Hematopoietic multipotent progenitor cell treated with erythropoietin and hydrocortisone succinate and interleukin-3 and kit ligand, for 17 days (in vitro differentiated cells): ENCODE data around the gene HSF4.
A peak's percentile ranks its signal among the peaks of the same experiment; 100 is the strongest.

Experiments
- DNase-seq: peaks from one replicate; pipeline ENCODE4 v3.0.0-alpha.2; 2015; ENCODE audit warnings: low spot score

HSF4 gene

DNA sequence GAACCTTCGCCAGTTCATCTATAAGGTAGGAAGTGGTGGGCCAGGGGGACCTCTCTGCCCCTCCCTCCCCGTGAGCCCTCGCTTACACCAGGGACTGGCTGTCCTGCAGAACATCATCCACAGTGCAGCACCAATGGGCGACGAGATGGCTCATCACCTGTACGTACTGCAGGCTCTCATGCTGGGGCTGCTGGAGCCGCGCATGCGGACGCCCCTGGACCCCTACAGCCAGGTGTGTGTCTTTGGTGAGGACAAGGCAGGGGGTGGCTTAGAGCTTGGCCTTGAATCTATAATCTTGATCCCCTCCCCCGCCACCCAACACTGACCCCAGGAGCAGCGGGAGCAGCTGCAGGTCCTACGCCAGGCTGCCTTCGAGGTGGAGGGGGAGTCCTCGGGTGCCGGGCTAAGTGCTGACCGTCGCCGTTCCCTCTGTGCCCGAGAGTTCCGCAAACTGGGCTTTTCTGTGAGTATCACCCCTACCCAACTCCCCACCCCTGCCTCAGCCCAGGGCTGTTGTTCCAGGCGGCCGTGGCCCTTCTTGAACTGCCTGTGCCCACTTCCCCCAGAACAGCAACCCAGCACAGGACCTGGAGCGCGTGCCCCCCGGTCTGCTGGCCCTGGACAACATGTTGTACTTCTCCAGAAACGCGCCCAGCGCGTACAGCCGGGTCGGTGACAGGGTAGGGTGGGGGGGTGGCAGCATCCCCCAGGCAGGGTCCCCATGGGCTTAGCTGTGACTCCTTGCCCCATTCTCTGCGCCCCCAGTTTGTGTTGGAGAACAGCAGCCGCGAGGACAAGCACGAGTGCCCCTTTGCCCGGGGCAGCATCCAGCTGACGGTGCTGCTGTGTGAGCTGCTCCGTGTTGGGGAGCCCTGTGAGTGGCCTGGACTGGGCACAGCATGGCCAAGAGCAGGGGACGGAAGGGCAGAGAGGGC, 37.1 kb downstream of the HSF4 start:
- DNase-seq = no peak

DNA sequence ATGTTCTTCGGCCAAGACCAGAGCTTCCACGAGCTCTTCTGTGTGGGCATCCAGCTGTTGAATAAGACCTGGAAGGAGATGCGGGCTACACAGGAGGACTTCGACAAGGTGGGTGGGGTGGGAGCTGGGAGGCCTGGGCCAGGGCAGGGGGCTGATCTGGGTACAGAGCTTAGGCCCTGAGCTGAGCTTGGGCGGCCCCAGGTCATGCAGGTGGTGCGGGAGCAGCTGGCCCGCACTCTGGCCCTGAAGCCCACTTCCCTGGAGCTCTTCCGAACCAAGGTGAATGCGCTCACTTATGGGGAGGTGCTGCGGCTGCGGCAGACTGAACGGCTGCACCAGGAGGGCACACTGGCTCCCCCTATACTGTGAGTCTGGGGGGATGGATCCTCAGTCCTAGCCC, 37.9 kb downstream of the HSF4 start:
- no peak for DNase-seq

- no peak for DNase-seq
Observed at GRCh38 chr16:67202956-67203493, 38.5 kb downstream of the HSF4 start.

GRCh38 chr16:67204076-67204475, 39.5 kb downstream of the HSF4 start:
- DNase-seq = no peak

GRCh38 chr16:67206129-67206837, 41.7 kb downstream of the HSF4 start:
- no peak for DNase-seq

DNA sequence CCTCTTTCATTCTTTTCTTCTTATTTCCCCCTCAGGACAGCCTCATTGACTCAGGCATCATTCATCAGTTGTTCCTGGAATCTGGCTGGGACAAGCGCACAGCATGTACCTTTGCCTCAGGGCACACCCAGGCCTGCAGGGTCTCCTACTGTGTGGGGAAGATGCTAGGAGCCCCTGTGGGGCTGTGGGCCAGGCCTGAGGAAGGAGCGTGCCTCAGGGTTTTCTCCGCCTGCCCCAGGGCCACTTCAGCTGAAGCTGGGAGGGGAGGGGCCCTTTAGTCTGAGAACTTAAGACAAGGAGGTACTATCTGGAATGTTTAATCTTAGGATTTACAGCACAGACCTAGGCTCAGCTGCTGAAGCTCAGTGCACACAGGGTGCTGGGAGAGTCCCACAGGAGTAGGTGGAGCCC, 42.3 kb downstream of the HSF4 start:
- DNase-seq = no peak

- peak; percentile 63 for DNase-seq
Observed at GRCh38 chr16:67207249-67208091, 42.9 kb downstream of the HSF4 start.

- no peak for DNase-seq
Observed at GRCh38 chr16:67208154-67208896, 43.8 kb downstream of the HSF4 start.

- DNase-seq = no peak
Observed at GRCh38 chr16:67209565-67209964, 45.0 kb downstream of the HSF4 start.

- DNase-seq = no peak
Observed at GRCh38 chr16:67210069-67210937, 45.8 kb downstream of the HSF4 start.

- no peak for DNase-seq
Observed at GRCh38 chr16:67211674-67212073, 47.1 kb downstream of the HSF4 start.

- no peak for DNase-seq
Observed at GRCh38 chr16:67212766-67213165, 48.2 kb downstream of the HSF4 start.

- DNase-seq = no peak
Observed at GRCh38 chr16:67213197-67214019, 48.9 kb downstream of the HSF4 start.

DNA sequence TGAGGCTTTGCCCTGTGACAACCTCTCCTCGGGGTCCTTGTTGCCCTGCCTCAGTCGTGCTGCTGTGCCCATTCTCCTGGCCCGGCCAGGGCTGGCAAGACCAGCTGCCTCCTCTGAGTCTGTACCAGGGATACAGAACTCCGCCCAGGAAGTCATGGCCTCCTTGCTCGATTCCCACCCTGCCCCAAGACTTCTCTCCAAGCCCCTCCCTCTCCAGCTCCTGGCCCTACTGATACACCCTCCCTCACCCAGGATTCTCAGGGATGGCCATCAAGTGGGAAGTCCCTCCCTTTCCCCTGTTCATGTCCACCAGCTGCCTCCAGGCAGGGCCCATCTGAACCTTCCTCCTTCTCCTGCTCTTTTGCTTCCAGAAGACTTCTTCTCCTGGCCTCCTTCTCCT, 51.2 kb downstream of the HSF4 start:
- no peak for DNase-seq

DNA sequence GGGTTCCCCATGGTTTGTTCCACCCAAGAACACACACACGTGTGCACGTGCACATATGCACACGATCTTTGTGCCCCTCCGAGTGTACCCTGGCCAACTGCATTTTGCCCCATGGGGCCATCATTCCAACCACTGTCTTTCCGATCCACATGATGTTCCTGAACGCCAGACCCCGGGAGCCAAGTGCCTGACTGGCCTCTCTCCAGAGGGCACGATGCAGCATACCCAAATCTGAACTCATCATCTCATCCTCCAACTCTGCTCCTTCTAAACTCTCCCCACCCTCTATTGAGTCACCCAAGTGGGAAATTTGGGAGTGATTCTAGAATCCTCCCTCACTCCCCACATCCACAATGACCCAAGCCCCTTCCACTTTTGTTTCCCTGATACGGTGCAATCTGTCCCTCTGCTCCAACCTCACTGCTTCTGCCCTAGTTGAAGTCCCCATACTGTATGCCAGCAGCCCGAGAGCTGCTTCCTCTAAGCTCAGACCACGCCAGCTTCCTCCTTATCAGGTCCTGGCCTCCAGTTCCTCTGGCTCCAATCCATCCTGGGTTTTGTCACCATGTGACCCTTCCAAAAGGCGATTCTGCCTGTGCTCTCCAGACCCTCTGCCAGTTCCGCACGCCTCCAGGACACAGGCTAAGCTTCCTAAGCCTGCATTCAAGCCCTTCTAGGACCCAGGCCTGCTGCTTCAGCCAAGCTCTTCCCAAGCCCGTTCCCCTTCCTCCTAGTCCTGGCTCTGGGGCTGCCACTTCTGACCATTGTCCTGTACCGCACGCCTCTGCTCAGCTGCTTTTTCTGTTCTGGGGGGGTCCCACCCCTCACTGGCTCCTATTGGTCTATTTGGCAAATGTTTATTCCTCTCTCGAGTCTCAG, 52.3 kb downstream of the HSF4 start:
- DNase-seq = peak; percentile 59
